HEK293 (cell line): ENCODE measurements around the gene IDE.

Source experiments
- REST ChIP-seq: fragments of 450-650 bp; formaldehyde crosslinking; IDR thresholded peaks from 2 replicates; pipeline ENCODE4 v1.5.1; 2016; ENCODE audit warnings: missing biosample characterization, missing genetic modification characterization
- TCF7L2 ChIP-seq: IDR thresholded peaks from 2 replicates; pipeline ENCODE4 v1.6.1; 2011; ENCODE audit warnings: low read depth, mild to moderate bottlenecking, inconsistent platforms, low read length, moderate library complexity, borderline replicate concordance
- ZNF132 ChIP-seq: fragments of 450-650 bp; formaldehyde crosslinking; IDR thresholded peaks from 2 replicates; pipeline ENCODE4 v1.5.1; 2017; ENCODE audit warnings: missing biosample characterization, missing genetic modification characterization, borderline replicate concordance
- ZNF513 ChIP-seq: fragments of 450-650 bp; IDR thresholded peaks from 2 replicates; pipeline ENCODE4 v1.5.1; 2018; ENCODE audit warnings: missing biosample characterization, missing genetic modification characterization
- ZNF623 ChIP-seq: fragments of 450-650 bp; formaldehyde crosslinking; IDR thresholded peaks from 2 replicates; pipeline ENCODE4 v1.5.1; 2016; ENCODE audit warnings: missing biosample characterization, missing genetic modification characterization
- ZNF707 ChIP-seq: fragments of 450-650 bp; formaldehyde crosslinking; IDR thresholded peaks from 2 replicates; pipeline ENCODE4 v1.5.1; 2016; ENCODE audit warnings: missing biosample characterization, missing genetic modification characterization

- TF ChIP-seq ZNF623 (no peak), ZNF513 (no peak), ZNF707 (no peak), TCF7L2 (no peak), ZNF132 (tag by site-specific recombination) (no peak), REST (tag by site-specific recombination) (no peak)
These were observed 121.6 kb downstream of the IDE start for GRCh38 chr10:92452313-92452712.
